GM19023 (cell line): ENCODE measurements around the gene ZBED6.
"Not testable (repeated sequence)": the region's sequence is repeated elsewhere in the genome, so short reads cannot be mapped to it uniquely, and the experiment has no call there.

Experiments used
- ATAC-seq: cut with Tn5 transposase; IDR thresholded peaks from one replicate; pipeline ENCODE4 v1.9.1; 2021; ENCODE audit warnings: mild to moderate bottlenecking, moderate library complexity; ENCODE audit not compliant: unreplicated experiment

The ZBED6 gene

DNA sequence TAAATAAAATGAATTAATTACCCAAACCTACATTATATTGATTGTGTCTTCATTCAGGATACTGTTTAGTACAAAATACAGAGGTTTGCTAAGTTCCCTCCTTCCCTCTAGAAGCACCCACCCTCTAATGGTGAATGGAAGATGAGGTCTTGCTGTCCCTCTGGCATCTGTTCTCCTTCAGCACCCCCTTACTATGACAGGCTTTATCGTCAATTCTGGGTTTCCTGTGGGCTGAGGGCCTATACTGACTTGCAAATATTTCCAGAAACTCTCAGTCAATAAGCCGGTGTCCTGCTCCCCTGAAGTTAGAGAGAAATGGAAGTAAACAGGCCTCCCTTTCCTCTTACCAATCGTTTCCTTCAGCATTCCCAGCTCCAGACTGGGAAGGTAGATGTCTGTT is 17.3 kb upstream of the ZBED6 start:
- ATAC-seq: no peak

DNA sequence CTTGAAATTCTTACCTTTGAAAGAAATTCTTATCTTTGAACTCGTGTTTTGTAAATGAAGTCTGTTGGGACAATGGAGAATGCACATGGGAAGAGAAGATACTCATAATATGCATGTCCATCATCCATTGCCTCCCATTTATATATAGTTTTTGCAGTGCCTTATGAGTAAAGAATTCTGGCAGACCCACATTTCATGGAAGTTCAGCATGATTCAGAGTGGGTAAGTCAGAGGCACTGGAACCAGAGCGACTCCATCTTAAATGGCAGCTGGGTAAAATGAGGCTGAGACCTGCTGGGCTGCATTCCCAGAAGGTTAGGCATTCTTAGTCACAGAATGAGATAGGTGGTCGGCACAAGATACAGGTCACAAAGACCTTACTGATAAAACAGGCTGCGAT is 16.6 kb upstream of the ZBED6 start:
- no peak for ATAC-seq

DNA sequence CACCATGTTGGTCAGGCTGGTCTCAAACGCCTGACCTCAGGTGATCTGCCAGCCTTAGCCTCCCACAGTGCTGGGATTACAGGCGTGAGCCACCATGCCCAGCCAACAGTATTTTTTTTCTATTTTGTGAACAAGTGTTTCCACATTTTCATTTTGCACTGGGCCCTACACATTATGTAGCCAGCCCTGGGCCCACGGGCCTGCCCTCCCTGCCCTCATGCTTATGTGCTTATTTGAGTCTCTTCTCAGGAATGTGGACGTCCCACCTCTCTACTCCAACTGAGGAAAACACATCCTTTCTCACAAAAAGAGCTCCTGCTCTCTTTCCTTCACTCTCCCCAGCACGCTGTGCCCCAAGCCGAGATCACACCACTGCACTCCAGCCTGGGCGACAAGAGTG is 13.5 kb upstream of the ZBED6 start:
- ATAC-seq: no peak

DNA sequence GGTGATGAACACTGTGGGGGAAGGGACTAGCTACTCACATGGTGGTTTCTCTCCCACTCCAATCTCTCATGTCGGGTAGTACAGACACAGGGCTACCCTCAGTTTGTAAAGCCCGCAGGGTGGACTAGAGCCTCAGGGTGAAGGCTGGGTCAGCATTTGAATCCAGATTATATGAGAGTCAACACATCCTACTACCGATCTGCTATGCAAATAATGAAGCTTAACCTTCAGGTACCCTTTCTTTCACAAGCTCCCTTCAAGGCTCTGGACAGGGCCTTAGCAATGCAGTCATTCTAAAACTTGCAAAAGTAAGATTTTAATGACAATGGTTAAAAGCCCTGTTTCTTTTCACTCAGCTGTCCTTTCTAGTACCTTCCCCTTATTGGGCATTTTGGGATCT is 5.5 kb upstream of the ZBED6 start:
- no peak for ATAC-seq

DNA sequence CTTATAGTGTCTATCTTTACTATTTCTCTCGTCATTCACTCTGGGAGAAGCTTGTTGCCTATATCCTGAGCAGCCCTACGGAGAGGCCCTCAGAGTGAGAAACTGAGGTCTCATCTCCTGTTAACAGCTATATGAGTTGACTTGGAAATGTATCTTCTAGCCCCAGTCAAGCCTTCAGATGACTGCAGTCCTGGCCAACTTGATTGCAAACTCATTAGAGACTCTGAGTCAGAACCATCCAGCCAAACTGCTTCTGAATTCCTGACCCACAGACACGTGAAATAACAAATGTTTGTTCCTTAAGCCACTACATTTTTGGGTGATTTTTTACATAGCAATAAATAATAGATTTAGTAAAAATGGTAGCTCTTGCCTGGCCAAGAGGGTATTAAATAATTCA is 3.9 kb upstream of the ZBED6 start:
- no peak for ATAC-seq

DNA sequence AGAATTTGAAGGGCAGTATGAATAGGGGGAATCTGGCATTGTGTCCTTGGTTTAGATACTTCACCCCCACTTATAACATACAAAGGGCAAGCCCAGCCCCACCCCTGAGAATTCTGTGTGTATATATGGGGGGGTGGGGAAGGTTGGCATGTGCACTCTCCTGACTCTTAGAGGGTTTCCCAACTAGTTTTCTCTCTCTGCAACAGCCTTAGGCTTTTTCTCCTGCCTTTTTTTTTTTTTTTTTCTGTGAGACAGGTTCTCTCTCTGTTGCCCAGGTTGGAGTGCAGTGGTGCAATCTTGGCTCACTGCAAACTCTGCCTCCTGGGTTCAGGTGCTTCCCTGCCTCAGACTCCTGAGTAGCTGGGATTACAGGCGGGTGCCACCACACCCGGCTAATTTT is 2.9 kb upstream of the ZBED6 start:
- no peak for ATAC-seq

DNA sequence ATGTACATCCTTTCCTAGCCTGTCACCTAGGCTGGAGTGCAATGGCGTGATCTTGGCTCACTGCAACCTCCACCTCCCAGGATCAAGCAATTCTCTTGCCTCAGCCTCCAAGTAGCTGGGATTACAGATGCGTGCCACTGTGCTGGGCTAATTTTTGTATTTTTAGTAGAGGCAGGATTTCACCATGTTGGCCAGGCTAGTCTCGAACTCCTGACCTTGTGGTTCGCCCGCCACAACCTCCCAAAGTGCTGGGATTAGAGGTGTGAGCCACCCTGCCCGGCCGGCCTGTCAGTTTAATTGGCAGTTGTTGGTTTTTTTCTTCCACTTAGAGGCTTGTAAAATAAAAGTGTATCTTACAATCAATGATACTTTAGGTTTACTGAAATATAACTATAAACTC is 1.9 kb upstream of the ZBED6 start:
- ATAC-seq: not testable (repeated sequence)

DNA sequence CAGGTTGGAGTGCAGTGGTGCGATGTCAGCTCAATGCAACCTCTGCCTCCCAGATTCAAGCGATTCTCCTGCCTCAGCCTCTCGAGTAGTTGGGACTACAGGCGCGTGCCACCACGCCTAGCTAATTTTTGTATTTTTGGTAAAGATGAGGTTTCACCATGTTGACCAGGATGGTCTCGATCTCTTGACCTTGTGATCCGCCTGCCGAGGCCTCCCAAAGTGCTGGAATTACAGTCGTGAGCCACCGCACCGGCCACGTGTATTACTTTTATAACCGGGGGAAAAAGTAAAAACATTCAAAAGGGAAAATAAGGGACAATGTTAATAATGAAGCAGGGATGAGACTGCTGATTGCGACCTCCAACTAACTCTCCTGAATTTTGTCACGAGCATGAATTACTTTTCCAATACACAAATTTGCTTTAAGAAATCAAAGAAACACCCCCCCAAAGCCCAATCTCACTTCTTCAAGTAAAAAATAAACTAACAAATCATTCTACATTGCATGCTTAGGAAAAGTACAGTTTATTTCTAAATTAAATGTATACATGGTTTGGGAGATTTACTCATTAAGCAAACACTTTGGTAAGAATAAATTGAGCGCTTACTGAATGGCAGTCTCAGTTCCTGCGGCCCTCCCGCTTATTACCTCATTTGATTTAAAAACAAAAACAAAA is 521 bp upstream of the ZBED6 start:
- no peak for ATAC-seq

DNA sequence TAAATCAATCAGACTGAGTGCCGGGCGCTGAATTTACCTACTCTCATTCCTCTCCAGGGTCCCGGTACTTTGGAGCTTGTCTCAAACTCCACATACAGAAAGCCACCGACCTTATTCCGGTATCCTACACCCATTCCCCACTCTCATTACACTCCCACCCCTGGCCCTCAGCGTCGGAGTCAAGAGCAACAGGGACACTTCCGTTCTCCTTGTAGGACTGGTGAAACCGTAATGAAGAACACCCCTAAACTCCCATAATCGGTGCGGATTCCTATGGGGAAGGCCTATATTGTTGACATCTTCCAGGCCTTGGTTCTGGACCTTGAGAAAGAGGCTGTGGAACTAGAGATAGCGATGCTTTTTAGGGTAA is 798 bp downstream of the ZBED6 start:
- no peak for ATAC-seq

DNA sequence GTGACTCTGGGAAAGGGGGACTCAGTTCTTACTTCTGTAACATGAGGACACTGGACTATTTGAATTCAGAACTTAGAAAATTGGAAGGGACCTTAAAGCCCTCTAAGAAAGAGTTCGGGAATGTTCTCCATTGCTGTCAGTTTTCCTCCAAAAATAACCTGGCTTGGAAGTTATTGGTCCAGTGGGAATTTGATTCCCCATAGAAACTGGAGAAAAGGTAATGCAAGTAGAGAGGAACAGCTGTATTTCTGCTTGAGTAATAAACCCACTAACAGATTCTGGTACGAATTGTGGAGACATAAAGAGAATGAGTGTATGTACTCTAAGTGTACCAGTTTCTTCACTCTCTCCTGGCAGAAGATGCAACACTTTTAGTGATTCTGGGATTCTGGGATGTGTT is 1.8 kb downstream of the ZBED6 start:
- ATAC-seq: no peak

DNA sequence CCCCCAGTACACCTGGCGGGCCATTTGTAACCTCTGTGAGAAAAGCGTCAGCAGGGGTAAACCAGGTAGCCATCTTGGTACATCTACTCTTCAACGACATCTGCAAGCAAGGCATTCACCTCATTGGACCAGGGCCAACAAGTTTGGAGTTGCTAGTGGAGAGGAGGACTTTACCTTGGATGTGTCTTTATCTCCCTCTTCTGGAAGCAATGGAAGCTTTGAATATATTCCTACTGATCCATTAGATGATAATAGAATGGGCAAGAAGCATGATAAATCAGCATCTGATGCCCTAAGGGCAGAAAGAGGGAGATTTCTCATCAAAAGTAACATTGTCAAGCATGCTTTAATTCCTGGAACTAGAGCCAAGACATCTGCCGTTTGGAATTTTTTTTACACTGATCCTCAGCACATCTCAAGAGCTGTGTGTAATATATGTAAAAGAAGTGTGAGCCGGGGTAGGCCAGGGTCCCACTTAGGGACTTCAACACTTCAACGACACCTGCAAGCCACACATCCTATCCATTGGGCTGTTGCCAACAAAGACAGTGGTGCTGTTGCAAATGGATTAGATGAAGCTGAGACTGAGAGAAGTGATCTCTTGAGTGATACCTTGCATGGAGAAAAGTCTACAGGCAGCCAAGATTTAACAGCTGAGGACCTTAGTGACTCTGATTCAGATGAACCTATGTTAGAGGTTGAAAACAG is 2.7 kb downstream of the ZBED6 start:
- ATAC-seq: no peak

DNA sequence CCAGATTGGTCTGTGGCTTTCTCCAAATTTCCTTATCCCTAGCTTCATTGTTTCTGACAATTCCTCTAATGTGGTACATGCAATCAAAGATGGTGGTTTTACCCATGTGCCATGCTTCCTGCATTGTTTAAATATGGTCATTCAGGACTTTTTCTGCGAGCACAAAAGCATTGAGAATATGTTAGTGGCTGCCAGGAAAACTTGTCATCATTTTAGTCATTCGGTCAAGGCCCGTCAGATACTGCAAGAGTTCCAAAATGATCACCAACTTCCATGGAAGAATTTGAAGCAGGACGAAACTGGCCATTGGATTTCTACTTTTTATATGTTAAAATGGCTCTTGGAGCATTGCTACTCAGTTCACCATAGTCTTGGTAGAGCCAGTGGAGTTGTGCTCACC is 3.7 kb downstream of the ZBED6 start:
- no peak for ATAC-seq

DNA sequence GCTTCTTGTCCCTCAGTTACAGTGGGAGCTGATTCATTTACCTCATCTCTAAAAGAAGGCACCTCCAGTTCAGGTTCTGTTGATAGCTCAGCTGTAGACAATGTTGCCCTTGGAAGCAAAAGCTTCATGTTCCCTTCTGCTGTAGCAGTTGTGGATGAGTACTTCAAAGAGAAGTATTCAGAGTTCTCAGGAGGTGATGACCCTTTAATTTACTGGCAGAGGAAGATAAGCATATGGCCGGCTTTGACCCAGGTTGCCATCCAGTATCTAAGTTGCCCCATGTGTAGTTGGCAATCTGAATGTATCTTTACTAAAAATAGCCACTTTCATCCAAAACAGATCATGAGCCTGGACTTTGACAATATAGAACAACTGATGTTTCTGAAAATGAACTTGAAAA is 4.5 kb downstream of the ZBED6 start:
- no peak for ATAC-seq

DNA sequence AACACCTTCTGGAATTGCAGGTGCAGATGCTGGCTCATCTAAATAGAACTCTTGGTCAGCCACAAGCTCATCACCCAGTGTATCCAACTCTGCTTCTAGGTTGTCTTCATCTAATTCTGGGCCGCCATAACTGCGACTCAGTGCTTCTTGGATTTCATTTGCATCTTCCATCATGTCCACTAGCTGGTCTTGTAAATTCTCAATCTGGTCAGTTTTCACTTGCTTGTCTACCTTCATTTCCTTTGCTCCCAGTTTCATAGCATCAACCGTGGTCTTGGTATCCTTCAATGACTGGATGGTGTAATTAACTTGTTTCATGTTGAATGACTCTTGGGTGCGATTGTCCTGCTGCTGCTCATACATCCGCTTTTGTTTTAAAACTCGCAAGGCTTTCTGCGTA is 10.3 kb downstream of the ZBED6 start:
- ATAC-seq: no peak

DNA sequence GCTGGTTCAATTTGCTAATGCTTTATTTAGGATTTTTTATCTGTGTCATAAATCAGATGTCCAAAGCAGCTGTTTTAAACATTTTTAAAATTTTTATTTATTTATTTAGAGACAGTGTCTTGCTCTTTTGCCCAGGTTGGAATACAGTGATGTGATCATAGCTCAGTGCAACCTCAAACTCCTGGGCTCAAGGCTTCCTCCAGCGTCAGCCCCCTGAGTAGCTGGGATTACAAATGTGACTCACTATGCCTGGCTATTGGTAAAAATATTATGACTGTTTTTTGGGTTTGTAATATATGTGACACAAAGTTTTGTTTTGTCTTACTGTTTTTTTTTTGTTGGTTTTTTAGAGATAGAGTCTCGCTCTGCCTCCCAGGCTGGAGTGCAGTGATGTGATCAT is 11.8 kb downstream of the ZBED6 start:
- ATAC-seq: no peak

DNA sequence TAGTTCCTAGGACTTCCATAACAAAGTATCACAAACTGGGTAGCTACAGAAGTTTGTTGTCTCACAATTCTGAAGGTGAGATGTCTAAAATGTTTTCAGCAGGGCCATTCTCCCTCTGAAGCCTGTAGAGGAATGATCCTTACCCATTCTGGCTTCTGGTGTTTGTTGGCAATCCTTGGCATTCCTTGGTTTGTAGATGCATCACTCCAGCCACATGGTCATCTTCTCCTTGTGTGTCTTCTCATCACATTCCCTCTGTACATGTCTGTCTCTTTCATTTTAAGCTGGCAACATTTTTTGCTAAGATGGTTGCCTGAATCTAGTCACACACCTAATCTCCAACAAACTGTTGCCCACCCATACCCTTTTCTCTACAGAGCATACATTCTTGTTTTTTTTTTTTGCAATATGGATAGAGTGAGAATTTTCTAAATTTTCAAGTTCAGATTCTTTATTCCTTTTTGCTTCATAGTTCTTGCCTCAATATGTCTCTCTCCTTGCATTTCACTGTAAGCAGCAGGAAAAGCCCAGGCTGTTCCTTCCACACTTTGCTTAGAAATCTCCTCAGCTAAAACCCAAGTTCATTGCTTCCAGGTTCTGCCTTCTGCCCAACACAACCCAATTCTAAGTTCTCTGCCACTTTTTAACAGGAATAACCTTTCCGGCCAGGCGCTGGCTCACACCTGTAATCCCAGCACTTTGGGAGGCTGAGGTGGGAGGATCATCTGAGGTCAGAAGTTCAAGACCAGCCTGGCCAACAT is 18.3 kb downstream of the ZBED6 start:
- no peak for ATAC-seq

DNA sequence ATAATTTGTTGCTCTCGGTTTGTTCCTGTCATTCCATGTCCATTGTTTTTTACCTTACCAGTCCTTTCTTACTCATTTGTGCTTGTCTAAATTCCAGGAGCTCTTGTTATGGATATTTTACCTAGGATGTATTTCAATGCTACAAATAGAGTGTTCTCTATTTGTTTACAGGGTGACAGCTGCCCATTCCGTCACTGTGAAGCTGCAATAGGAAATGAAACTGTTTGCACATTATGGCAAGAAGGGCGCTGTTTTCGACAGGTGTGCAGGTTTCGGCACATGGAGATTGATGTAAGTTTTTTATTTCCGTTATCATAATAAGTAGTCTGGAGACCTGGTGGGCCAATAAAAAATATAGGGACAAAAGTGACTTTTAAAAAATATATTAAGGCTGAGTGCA is 23.0 kb downstream of the ZBED6 start:
- no peak for ATAC-seq

DNA sequence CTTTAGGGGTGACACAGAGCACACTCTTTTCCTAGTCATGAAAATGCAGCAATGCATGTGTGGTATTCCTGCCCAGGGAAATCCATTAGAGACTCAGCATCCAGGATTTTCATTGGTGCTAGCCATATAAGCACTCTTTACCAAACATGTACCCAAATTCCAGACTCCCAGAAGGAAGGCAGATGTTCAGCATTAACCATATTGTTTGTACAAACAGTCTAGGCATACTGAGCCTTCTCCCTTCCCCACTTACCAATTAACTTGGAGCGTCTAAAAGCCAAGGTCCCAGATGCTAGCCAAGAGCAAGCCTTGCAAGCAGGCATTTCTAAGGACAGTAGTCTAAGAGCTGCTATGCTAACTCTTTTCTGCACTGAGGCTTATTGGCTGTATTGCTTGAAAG is 27.9 kb downstream of the ZBED6 start:
- ATAC-seq: no peak

DNA sequence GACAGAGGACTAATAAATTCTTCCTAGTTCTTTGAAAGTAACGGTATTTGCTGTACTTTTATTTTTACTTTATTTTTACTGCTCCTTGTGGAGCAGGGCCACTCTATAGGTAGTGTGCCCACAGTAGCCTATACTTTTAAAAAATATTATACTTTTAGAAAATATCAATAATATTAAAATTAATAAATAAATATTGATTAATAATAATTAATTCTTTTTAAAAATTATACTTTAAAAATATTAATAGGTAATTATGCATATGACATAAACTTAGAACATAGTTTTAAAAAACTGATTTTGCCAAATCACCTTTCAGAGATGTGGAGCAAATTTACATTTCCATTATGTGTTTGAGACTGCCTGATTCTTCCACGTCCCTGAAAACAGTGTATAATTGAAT is 30.8 kb downstream of the ZBED6 start:
- no peak for ATAC-seq

DNA sequence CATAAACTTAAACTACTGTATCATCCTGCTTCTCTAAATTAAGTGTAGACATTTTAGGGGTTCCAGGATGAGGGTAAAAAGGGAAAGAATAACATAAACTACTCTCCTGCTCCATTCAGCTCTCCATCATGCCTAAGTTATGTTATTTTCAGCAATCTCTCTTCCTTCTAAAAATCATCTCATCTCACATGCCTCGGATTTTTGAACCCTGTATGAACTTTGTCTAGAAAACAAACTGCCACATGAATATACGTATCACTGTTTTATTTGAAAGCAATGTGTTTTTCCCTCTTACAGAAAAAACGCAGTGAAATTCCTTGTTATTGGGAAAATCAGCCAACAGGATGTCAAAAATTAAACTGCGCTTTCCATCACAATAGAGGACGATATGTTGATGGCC is 32.6 kb downstream of the ZBED6 start:
- no peak for ATAC-seq

DNA sequence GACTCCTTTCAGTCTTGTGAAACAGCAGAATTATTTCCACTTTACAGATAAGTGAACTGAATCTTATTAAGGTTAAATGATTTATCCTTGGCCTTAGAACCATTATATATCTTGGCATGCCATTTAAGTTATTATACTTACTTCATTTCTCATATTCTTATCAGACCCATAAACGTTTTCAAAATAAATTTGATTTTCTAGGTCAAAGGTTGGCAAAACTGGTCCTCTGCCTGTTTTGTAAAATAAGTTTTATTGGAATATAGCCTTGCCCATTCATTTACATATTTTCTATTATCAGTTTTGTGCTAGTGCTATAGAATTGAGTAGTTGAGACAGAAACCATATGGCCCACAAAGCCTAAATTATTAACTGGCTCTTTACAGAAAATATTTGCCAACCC is 33.1 kb downstream of the ZBED6 start:
- ATAC-seq: no peak

DNA sequence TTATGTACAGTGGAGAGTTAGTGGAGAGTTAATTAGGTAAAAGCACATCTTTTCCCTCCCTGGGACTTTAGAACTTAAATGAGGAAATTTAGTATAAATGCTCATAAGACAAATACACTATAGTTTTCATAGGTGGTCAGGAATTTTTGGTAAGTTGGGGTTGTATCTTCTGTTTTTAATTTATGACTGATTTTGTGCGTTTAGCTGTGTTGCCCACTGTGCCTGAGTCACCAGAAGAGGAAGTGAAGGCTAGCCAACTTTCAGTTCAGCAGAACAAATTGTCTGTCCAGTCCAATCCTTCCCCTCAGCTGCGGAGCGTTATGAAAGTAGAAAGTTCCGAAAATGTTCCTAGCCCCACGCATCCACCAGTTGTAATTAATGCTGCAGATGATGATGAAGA is 33.8 kb downstream of the ZBED6 start:
- not testable (repeated sequence) for ATAC-seq
